ENCODE results near the gene MLXIP.

The MLXIP gene

DNA sequence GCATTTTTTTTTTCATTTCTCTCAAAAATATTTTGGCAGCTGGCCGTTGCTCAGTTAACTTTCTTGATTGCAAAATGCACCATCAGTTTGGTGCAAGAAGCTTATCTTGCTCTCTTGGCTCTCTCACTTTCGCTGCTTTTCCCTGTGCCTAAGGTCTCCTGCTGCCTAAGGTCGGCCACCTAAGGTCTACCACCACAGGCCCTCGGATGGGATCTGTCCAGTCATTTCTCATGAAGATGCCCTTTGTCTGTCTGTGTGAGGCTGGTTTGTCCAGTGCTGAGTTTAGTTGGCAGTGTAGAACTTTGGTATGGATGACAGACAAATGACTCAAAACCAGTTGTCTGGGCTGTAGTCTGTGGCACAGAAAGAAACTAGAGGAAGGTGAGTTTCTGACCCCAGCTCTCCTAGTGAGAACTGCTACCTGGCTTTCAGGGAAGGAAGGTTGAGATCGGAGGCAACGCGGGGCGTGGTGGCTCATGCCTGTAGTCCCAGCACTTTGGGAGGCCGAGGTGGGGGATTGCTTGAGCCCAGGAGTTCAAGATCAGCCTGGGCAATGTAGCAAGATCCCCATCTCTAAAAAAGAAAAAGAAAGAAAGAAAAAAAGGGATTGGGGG is 2.6 kb downstream of the MLXIP start:
- peak overlapping the region; percentile 83 for H3K9ac ChIP-seq (ENCODE audit: low read depth, low read length, poor library complexity, severe bottlenecking)

DNA sequence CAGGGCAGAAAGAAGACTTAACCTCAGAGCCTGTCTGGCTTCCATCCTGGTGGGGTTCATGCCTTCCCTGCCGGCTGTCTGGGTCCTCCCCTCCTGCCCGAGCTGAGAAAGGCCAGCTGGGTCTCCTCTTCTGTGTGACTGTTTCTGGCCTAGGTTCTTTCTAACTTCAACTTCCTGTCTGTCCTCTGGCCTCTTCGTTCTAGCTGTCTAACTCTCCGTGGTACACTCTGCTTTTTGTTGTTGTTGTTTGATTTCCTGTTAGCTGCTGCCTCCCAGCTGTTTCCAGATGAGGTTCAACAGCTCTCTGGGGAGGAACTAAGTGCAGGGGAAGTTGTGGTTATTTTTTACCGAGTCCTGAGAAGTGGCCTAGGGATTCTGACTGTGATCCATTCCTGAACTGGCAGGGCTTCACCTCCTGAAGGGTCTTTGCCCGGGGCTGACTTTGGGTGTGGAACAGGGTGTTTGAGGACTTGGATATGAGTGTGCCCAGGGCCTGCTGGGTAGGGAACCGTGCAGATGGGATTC is 3.2 kb downstream of the MLXIP start:
- peak overlapping the region; percentile 74 for H3K4me3 ChIP-seq (ENCODE audit: low read length, poor library complexity, severe bottlenecking)
- peaks cover 4% of the 10 kb centered on the region; the same call in 1 of the 2 replicates for H3F3A ChIP-seq (ENCODE audit: low read depth)
- no peaks in the 10 kb centered on the region for H3K9me3 ChIP-seq (ENCODE audit: insufficient read depth, low read depth, low read length)
- H3K4me1 ChIP-seq (ENCODE audit: insufficient read depth, low read length, poor library complexity, severe bottlenecking) = peaks cover 44% of the 10 kb centered on the region
- peaks cover 73% of the 10 kb centered on the region for H3K79me2 ChIP-seq (ENCODE audit: insufficient read depth, low read length)
- H3K4me2 ChIP-seq (ENCODE audit: low read depth, low read length, poor library complexity, severe bottlenecking) = peak overlapping the region; percentile 95
- no peaks in the 10 kb centered on the region for H3K27me3 ChIP-seq (ENCODE audit: insufficient read depth, low read length, poor library complexity, severe bottlenecking)
- peak overlapping the region; percentile 83 for H3K9ac ChIP-seq (ENCODE audit: low read depth, low read length, poor library complexity, severe bottlenecking)
- H3K36me3 ChIP-seq (ENCODE audit: insufficient read depth, low read length) = 0 out of 2 replicates have a peak, but pooled peaks cover 3% of the 10 kb centered on the region
- peaks cover 37% of the 10 kb centered on the region for H4K20me1 ChIP-seq (ENCODE audit: insufficient read depth, low read length, poor library complexity, severe bottlenecking)
- no peak for TF ChIP-seq EZH2phosphoT487 (IDR thresholded peaks at IDR 0.05; ENCODE audit: borderline replicate concordance)
- TF ChIP-seq, protein P1, sequence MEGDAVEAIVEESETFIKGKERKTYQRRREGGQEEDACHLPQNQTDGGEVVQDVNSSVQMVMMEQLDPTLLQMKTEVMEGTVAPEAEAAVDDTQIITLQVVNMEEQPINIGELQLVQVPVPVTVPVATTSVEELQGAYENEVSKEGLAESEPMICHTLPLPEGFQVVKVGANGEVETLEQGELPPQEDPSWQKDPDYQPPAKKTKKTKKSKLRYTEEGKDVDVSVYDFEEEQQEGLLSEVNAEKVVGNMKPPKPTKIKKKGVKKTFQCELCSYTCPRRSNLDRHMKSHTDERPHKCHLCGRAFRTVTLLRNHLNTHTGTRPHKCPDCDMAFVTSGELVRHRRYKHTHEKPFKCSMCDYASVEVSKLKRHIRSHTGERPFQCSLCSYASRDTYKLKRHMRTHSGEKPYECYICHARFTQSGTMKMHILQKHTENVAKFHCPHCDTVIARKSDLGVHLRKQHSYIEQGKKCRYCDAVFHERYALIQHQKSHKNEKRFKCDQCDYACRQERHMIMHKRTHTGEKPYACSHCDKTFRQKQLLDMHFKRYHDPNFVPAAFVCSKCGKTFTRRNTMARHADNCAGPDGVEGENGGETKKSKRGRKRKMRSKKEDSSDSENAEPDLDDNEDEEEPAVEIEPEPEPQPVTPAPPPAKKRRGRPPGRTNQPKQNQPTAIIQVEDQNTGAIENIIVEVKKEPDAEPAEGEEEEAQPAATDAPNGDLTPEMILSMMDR (conservative IDR thresholded peaks at IDR 0.05; ENCODE audit: low read length) = no peak
- H3K9me2 ChIP-seq (replicated peaks; ENCODE audit: low read depth, low read length) = no peaks in the 10 kb centered on the region
- no peak overlapping the region for H2AFZ ChIP-seq (ENCODE audit: low read length)

More for the DNA sequence above, 2.6 kb downstream of the MLXIP start:
- H3K4me3 ChIP-seq (ENCODE audit: low read length, poor library complexity, severe bottlenecking) = peak overlapping the region; percentile 74
- TF ChIP-seq EZH2phosphoT487 (IDR thresholded peaks at IDR 0.05; ENCODE audit: borderline replicate concordance) = no peak
- TF ChIP-seq, protein P1 (conservative IDR thresholded peaks at IDR 0.05; ENCODE audit: low read length) = no peak
- peaks cover 44% of the 10 kb centered on the region for H3K4me1 ChIP-seq (ENCODE audit: insufficient read depth, low read length, poor library complexity, severe bottlenecking)
- H3K27me3 ChIP-seq (ENCODE audit: insufficient read depth, low read length, poor library complexity, severe bottlenecking) = no peaks in the 10 kb centered on the region
- H3K79me2 ChIP-seq (ENCODE audit: insufficient read depth, low read length) = peaks cover 68% of the 10 kb centered on the region
- peaks cover 37% of the 10 kb centered on the region for H4K20me1 ChIP-seq (ENCODE audit: insufficient read depth, low read length, poor library complexity, severe bottlenecking)
- H3K9me3 ChIP-seq (ENCODE audit: insufficient read depth, low read depth, low read length) = no peaks in the 10 kb centered on the region
- peaks cover 4% of the 10 kb centered on the region; the same call in 1 of the 2 replicates for H3F3A ChIP-seq (ENCODE audit: low read depth)
- peak overlapping the region; percentile 95 for H3K4me2 ChIP-seq (ENCODE audit: low read depth, low read length, poor library complexity, severe bottlenecking)
- 0 out of 2 replicates have a peak, but pooled peaks cover 3% of the 10 kb centered on the region for H3K36me3 ChIP-seq (ENCODE audit: insufficient read depth, low read length)
- no peaks in the 10 kb centered on the region for H3K9me2 ChIP-seq (replicated peaks; ENCODE audit: low read depth, low read length)
- H2AFZ ChIP-seq (ENCODE audit: low read length) = no peak overlapping the region

DNA sequence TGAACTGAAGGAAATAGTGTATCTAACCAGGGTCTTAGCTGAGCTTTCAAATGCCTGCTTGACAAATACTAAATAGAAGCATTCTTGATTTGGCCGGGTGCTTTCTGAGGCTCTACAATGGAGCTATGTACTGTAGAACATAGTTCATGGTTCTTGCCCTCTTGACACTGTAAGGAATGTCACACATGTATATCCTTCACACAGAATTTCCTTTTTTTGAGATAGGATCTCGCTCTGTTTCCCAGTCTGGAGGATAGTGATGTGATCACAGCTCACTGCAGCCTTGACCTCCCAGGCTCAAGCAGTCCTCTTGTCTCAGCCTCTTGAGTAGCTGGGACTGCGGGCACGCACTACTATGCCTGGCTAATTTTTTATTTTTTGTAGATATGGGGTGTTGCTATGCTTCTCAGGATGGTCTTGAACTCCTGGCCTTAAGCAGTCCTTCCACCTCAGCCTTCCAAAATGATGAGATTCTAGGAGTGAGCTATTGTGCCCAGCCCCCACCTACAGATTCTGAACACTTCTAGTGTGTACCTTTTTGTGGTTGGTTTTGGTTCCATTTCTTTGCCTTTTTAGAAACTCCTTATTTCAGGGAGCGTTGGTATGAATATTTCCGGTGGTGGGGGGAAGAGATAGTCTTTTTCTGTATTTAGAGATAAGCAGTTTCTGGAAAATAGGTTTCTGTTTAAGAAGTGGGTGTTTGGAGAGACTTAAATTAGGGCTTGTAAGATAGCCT is 4.2 kb downstream of the MLXIP start:
- TF ChIP-seq, protein P1 (conservative IDR thresholded peaks at IDR 0.05; ENCODE audit: low read length) = no peak
- TF ChIP-seq EZH2phosphoT487 (IDR thresholded peaks at IDR 0.05; ENCODE audit: borderline replicate concordance) = no peak
- H3F3A ChIP-seq (ENCODE audit: low read depth) = peaks cover 4% of the 10 kb centered on the region; the same call in 1 of the 2 replicates
- H3K9me2 ChIP-seq (replicated peaks; ENCODE audit: low read depth, low read length) = no peaks in the 10 kb centered on the region
- peak overlapping the region; percentile 95 for H3K4me2 ChIP-seq (ENCODE audit: low read depth, low read length, poor library complexity, severe bottlenecking)
- H2AFZ ChIP-seq (ENCODE audit: low read length) = no peak overlapping the region
- peak overlapping the region; percentile 83 for H3K9ac ChIP-seq (ENCODE audit: low read depth, low read length, poor library complexity, severe bottlenecking)
- peaks cover 82% of the 10 kb centered on the region for H3K79me2 ChIP-seq (ENCODE audit: insufficient read depth, low read length)
- H3K4me3 ChIP-seq (ENCODE audit: low read length, poor library complexity, severe bottlenecking) = peak overlapping the region; percentile 74
- 0 out of 2 replicates have a peak, but pooled peaks cover 3% of the 10 kb centered on the region for H3K36me3 ChIP-seq (ENCODE audit: insufficient read depth, low read length)
- no peaks in the 10 kb centered on the region for H3K27me3 ChIP-seq (ENCODE audit: insufficient read depth, low read length, poor library complexity, severe bottlenecking)
- H3K9me3 ChIP-seq (ENCODE audit: insufficient read depth, low read depth, low read length) = no peaks in the 10 kb centered on the region
- peaks cover 43% of the 10 kb centered on the region for H3K4me1 ChIP-seq (ENCODE audit: insufficient read depth, low read length, poor library complexity, severe bottlenecking)
- peaks cover 37% of the 10 kb centered on the region for H4K20me1 ChIP-seq (ENCODE audit: insufficient read depth, low read length, poor library complexity, severe bottlenecking)

All from Loucy (cell line).